ENCODE results near the gene EMP2.

- TF ChIP-seq CTCF (IDR thresholded peaks at IDR 0.05; ENCODE audit: insufficient read depth, low read length, poor library complexity, severe bottlenecking) (no peak), EZH2phosphoT487 (conservative IDR thresholded peaks at IDR 0.05; ENCODE audit: low read length) (no peak)
Measured at GRCh38 chr16:10611825-10612342, 31.5 kb upstream of the EMP2 start.

All from SU-DHL-6 (cell line).